NCI-H2227 (cell line): ENCODE data around the gene NMRK1.

Source experiments
- DNase-seq: peaks from one replicate; lab custom pipeline; 2025; ENCODE audit not compliant: unreplicated experiment; lab: John Stamatoyannopoulos, UW

The NMRK1 gene

DNA sequence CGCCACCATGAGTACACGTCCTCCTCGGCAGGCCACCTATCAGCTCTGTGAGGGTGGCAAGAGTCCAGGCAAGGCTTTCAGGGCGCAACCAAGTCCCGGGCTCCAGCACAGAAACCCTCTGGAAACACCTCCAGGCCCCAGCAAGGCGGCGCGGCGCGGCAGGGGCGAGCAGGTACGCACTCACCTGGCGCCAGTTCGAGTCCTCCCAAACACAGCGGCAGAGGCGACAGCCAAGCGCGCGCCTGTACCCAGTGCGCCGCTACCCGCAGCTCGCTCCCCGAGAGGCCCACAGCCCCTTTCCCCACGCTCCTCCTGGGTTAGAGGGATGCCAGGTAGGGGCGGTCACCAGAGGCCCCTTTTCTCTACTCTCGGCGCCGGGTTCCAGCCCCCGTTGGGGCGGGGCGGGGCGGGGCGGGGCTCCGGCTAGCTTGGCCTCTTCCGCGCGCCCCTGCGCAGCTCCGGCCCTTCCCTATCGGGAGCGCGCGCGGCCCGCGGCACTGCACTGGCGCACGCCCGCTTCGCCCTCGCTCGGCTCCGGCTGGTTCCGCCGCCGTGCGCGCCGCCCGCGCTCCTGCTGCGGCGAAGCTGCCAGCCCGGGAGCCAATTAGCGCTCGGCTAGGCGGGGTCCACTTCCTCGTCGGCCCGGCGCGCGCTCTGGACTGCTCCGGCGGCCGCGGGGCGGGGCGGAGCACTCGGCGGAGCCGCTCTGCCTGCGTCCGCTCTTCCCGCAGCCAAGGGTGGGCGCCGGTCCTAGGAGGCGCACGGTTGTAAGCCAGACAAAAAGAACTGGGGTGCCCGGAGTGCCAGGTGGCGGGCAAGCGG is at the start of gene NMRK1, which contains the start of gene OSTF1:
Gene NMRK1 (minus strand): TSS at position 332 of the 822 bp plus-strand sequence. CDS start 5,040 bp downstream, outside the sequence.
Gene OSTF1 (plus strand): TSS at position 691 of the 822 bp plus-strand sequence. CDS start 179 bp downstream, outside the sequence.
- DNase-seq, result peak; percentile 96

DNA sequence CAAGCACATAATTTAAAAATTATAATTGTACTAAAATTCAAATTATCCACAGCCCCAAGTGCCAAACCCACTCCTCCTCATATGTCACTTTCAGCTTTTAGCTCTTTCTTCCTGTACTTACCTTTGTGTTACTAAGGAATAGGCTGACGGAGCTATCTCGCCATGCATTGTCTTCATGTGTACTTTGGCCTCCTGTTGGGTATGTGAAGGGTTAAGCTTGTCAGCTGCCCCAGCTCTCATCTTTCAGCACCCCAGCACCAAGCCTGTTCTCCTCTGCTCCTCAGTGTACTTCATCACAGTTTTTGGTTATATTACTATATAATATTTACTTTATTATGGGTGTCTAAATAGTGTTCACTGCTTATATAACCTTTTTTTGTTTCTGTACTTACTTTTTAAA is 46.5 kb upstream of the NMRK1 start:
- no peak for DNase-seq

DNA sequence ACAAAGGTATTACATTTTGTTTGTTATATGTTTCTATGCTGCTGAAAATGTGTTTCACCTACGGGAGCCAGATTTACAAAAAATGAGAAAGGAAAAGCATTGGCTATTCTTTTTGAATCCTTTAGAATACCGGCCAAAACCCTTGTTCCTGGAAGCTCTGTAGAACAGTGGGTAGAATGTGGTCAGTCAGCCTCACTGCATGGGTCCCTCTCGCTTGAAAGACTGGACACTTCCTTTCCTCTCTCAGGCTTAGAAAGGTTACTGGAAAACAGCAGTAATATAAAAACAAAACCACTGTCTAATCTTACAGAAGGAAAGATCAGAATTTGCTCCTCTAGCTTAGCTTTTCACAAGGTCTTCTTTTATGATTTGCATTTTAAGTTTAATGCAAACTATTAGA is 45.4 kb upstream of the NMRK1 start:
- no peak for DNase-seq

DNA sequence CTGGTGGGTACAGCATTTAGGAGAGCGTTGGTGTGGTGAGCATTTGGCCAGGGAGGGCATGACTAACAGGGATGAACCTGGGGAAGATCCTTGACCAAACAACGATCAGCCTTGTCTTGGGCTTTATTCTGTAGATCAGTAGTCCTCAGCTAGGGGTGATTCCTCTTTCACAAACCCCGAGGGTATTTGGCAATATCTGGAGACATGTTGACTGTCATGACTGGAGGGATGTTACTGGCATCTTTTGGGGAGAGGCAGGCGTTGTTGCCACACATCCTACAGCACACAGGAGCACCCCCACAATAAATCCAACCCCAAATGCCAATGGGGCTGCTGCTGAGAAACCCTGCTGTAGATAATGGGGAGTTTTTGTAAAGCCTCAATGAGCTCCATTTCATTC is 44.3 kb upstream of the NMRK1 start:
- no peak for DNase-seq

DNA sequence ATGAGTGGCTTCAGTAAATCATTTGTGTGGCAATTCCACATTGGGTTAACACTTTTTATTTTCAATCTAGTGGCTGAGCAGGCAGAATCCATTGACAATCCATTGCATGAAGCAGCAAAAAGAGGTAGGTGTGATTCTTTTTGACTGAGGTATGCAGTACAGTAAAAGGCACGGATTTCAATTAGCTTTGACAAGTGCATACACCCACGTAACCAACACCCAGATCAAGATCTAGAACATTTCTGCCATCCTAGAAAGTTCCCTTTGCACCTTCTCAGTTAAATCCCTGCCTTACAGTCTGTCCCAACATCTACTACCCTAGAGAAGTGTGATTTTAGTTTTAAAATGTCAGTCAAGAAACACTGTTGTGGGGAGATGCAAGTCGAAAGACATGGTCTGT is 43.7 kb upstream of the NMRK1 start:
- DNase-seq, result no peak

DNA sequence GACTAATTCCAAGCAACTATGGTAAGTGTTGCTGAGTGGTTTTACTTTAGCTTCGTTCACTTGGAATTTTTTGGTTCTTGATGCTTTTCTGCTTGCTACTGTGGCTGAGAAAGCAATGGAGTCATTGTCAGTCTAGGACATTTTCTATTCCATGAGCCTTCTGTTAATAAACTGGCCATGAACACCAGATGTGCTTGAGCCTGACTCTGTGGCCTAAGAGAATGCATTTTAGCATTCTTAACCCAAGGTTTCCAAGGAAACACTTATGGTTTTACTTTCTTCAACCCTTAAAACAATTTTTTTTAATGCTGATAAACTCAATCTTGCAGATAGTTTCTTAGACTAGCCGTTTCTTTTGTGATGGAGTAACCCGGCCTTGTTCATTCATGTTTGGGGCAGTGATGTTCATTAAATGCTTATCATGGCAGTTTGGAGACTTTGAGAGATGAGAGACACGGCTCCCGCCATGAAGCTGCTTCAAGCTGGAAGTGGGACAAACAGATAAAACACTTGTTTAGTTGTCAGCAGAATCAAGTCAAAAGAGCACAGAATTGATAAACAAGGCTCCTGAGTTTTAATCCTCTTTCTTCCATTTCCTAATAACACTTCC is 42.8 kb upstream of the NMRK1 start:
- DNase-seq, result no peak

DNA sequence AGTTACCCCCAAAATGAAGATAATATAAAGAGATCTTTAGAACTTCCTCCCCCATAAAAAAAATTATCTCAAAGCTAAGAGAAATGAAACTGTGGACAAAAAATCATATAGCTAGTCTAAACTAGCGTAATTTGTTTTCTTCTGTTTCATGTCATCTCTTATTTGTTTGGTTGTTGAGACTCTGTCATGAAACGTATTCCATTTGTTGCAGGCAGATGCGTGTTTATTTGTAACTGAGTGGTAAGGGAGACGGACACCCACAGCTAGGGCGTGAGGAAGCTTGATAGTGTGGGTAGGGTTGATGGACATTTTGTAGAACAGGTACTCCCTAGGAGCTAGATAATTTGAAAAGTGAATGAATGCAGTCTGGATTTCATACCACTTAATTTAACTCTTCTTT is 42.2 kb upstream of the NMRK1 start:
- no peak for DNase-seq

DNA sequence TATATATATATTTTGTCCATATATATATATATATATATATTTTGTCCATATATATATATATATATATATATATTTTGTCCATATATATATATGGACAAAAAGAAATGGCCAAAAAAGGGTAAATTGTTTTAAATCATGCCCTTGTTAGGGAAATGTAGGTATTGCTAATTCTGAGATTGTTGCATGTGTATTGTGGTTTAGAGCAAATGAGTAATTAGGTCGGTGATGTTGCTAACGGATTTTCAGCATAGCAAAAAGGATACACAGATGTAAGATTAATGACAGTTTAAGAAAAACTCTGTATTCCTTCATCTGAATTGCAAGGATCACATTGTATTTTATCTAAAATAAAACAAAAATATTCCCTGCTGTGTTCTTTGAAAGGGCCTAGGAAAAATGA is 40.6 kb upstream of the NMRK1 start:
- no peak for DNase-seq

DNA sequence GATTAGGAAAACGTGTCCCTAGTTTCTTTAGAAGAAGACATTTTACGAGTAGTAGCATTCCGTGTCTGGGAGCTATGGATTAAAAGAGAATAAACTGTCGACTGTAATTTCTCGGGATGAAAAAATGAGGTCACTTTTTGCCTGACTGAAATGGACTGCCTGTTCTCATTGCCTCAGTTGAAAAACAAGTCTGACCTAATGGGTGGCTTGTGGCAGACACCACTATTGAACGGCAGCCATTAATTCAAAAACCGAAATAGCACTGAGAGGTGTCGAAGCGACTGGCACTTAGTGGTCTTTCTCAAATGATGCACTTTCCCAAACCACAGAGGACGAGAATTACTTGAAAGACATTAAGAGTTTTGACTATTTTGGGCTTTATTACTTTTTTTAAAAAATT is 35.7 kb upstream of the NMRK1 start:
- DNase-seq, result no peak

DNA sequence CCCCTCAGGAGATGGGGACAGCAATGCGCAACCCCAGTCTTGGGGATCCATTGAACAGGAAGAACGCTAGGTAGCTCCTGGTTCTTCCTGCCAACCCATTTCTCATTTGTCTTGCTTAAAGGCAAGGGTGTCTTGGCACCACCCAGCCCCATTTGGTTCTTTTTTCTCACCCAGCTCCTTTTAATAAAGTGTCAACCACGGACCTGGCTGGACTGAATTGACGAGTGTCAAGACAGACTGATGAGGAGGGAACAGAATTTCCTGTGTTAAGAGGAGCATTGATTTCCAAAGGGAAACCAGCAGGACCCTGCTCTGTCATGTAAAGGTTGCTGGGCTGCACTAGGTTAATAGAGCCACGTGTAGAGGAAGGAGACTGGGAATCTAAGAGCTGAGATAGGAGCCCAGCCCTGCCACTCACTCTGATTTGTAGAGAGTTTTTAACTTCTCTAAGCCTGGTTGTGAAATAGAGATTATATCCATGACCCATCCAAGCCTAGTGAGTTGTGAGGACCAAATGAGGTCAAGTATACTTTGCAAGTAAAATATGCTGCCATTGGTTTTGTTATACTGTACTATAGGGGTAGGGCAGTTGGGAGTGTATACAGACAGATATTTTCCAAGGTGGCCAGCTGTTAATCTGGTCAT is 34.1 kb upstream of the NMRK1 start:
- no peak for DNase-seq

DNA sequence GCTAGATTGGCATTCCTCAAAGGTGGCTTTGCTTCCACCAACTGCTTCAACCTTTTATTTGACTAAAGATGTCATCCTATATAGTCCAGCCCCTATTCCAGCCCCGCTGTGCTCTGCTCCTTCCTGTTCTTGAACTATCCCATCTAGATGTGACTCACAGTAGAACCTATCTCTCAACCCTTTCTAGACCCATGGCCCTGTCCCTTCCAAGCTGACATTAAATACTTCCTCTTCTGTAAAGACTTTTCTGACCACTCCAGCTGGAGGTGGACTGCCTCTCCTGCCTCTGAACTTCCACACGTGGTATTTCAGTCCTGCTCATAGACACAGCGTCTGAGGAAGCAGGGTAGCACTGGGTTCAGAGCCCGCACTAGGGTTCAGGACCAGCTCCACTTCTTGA is 32.7 kb upstream of the NMRK1 start:
- no peak for DNase-seq

DNA sequence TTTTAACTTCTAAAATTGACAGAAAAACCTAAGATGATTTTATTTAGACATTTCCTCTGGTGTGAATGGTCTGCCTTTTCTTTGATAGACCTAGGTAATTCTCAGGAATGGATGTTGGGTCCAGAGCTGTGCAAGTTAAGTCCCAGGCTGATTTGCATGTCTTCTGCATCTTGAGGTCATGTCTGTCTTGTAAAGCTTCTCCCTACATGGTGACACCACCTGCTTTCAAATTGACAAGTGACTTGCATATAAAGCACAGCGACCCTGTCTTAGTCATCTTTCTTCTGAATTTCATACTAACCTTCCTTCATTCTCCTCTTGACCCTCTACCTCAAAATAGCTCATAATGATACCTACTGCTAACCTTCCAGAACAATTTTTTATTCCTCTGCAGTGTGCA is 29.6 kb upstream of the NMRK1 start:
- no peak for DNase-seq

DNA sequence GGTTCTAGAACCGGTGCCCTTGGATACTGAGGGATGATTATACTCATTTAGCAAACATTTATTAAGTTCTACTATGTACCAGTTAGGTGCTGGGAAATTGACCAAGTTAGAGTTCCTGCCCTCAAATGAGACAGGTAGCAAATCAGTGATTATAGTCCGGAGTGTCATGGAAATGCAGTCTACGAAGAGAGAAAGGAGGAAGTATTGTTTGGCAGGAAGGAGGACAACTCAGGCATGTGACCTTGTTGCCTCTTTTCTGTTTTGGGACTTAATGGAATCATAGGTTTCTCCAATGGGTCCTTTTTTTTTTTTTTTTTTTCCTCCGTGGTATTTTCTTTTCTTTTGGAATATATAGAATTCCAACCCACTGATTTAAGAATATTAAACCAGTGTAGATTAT is 28.4 kb upstream of the NMRK1 start:
- no peak for DNase-seq

DNA sequence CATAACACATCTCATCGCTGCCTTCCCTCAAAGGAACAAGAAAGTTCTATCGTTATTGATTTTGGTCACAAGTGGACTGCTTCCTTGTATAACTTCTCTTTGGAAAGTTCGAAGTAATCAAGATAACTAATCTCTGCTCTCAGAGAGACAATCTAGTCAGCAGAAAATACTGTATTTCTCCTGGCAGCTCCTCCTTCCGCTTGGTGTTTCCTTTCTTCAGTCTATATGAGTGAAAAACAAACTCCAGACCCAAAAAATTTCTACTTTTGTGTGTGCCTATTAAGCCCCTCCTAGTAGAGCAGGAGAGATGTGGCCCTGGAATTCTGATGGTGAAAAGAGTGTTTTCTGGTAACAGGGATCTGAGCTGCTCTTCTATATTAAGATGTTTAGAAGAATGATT is 24.8 kb upstream of the NMRK1 start:
- no peak for DNase-seq

DNA sequence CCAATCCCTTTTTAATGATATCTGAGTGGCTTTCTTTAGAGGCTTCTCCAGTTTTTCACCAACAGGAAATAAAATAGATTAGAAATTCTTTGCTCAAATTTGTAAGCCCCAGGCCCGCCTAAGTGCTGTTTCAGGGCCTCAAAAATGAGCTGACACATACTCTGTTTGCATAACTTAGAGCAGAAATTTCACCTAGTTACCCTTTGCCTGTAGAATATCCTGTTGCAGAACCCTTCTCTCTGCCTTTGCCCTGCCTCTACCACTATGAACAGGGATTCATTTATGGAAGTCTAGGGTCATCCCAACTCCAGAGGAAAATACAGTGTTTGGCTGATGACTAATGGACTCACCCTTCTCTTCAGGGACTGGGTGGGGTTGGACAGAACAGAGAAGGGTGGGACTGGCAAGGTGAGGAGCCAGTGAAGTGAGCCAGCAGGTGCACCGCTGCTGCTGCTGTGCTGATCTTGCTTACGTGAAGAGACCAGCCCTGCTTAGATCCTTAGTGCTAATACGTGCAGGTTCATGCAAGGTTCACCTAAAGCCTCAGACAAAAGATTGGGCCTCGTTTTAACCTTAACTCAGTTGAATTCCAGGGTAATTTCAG is 23.2 kb upstream of the NMRK1 start:
- no peak for DNase-seq

DNA sequence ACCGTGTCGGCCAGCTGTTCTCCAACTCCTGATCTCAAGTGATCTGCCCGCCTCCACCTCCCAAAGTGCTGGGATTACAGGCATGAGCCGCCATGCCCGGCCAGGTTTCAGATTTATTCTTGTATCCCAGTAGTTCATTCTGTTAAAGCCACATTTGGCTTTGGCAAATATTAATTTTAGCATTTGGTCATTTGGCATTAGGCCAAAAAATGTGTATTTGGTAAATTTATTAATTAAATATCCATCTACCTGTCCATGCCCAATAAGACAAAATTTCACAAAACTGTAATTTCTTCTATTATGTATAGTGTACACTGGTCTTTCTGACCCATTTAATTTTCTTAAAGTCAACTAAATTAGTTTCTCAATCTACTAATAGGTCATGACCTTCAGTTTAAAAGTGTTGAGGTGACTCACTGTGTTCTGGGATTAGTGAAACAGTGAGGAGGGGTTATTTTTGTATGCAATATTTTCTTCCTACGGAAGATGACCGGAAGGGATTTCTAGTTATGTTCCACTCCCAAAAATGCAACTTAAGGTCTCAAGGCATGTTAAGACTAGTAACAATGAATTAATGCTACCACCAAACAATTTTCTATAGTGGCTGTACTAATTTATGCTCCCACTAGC is 21.4 kb upstream of the NMRK1 start:
- no peak for DNase-seq

DNA sequence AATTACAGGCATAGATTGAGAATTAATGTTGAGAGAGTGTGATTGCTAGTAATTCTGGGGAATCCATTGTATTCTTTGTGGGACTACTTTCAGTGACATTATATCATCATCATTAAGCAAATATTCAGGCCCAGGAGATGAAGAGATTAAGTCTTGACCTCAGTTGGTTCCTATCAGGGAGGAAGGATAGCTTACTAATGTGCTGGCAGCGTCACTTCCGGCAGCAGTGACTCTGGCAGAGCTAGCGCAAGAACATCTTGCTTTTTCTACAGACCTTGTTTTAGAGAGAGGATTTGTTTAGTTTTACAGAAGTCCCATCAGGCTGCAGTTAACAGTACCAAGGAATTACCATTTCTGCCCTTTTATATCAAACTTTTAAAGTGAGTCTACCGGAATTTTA is 20.6 kb upstream of the NMRK1 start:
- no peak for DNase-seq

DNA sequence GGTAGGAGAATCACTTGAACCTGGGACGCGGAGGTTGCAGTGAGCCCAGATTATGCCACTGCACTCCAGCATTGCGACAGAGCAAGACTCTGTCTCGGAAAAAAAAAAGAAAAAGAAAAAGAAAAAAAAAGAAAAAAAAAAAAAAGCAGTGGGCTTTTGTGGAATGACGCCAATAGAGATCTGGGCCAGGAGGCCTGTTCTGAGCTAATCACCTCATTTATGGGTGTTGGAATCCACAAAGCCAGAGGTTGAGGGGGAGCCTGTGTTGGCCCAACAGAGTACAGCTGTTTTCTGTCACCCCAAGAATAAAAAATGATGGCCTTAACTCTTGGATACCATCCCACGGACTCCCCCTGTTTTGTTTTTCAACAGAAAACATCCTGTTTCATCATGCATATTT is 18.9 kb upstream of the NMRK1 start:
- no peak for DNase-seq

DNA sequence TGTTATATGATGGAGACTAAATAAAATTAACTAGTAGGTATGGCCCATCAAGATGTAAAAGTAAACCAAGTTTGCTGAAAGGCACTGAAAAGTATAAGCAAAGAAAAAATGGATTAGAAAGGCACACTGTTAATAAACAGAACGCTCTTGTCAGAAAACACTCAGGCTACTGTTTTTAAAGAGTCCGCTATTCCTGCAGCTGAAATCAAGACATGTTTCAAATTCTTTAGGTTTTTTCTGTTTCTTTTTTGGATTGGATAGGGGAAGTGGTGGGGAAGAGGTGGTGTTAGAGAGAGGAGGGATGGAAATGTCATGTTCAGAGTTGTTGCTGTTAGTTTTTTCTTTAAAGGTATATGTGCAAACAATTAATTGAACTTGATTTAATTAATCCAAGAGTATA is 17.9 kb upstream of the NMRK1 start:
- DNase-seq, result no peak

DNA sequence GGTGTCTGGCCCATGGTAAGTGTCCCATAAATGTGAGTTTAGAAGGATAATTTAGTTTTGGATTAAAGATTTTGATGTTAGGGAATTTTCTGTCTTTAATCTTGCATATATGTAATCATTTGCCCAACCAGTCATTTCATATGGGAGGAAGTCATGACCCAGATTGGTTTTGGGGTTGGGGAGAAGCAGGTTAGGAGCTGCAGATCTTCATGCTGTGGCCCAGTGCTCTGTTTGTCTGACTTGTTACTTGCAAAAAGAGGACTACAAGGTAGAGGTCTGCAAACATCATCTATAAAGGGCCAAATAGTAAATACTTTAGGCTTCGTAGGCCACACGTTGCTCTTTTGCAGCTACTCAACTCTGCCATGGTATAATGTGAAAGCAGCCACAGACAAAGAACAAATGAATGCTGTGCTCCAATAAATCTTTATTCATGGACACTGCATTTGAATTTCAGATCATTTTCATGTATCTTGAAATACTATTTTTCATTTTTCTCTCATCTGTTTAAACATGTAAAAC is 17.1 kb upstream of the NMRK1 start:
- DNase-seq, result no peak

DNA sequence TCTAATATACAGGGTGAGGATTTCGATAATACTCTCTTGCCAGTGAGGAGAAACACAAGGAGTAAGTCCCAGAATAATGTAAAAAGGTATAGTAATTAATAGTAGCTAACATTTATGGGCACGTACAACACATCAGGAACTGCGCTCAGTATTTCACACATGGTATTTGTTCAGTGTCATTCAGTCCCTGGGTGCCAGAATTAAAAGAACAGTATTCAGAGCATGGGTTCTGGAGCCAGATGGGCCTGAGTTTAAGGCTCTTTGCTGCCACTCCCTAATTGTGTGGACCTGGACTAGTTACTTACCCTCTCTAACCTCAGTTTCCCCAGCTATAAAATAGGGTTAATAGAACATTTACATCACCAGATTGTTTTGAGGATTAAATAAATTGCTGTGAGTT is 16.7 kb upstream of the NMRK1 start:
- no peak for DNase-seq
